Measurements from ENCODE around the gene RAB11FIP3.

DNA sequence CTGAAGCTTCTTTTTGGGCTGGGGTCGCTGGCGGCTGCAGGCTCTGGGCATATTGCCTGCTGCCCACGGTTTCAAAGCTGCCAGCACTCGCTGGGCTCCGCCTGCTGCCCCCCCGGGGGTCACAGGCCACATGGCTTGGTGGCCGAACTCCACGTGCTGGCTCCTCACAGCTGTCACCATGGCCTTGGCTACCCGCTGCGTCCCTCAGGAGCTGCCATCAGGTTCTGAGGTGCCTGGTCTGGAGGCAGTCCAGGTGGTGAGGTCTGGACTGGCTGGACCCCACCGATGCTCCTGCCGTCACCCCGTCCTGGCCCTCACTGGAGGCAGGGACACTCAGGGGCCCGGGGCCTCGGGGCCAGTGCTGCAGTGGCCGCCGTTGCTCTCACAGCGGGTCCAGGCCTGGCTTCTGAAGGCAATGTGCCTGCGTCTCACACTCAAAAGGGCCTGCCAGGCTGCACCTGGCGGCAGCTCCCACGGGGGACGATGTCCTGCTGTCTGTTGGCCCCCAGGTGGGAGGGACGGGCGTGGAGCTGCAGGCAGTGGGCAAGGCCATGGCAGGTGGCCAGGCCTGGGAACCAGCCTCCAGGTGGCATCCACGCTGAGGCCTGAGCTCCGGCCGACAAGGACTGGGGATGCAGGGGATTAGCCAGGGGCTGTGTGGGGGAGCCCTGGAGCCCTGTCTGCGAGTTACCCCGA is 115.3 kb downstream of the RAB11FIP3 start:
- TF ChIP-seq, protein P1, sequence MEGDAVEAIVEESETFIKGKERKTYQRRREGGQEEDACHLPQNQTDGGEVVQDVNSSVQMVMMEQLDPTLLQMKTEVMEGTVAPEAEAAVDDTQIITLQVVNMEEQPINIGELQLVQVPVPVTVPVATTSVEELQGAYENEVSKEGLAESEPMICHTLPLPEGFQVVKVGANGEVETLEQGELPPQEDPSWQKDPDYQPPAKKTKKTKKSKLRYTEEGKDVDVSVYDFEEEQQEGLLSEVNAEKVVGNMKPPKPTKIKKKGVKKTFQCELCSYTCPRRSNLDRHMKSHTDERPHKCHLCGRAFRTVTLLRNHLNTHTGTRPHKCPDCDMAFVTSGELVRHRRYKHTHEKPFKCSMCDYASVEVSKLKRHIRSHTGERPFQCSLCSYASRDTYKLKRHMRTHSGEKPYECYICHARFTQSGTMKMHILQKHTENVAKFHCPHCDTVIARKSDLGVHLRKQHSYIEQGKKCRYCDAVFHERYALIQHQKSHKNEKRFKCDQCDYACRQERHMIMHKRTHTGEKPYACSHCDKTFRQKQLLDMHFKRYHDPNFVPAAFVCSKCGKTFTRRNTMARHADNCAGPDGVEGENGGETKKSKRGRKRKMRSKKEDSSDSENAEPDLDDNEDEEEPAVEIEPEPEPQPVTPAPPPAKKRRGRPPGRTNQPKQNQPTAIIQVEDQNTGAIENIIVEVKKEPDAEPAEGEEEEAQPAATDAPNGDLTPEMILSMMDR (IDR thresholded peaks at IDR 0.05): no peak
- TF ChIP-seq EP300 (IDR thresholded peaks at IDR 0.05): no peak
- no peak for TF ChIP-seq POLR2A (IDR thresholded peaks at IDR 0.05)
